HG03342 (cell line): ENCODE measurements around the gene SGMS1.
"Not testable (repeated sequence)": the region's sequence is repeated elsewhere in the genome, so short reads cannot be mapped to it uniquely, and the experiment has no call there.

Source experiments
- ATAC-seq: cut with Tn5 transposase; IDR thresholded peaks from one replicate; pipeline ENCODE4 v1.9.1; 2021; ENCODE audit warnings: mild to moderate bottlenecking, moderate library complexity; ENCODE audit not compliant: unreplicated experiment

SGMS1 gene

GRCh38 chr10:50387732-50388073, 236.1 kb downstream of the SGMS1 start:
- ATAC-seq, result peak; percentile 72

GRCh38 chr10:50387007-50387731, 236.6 kb downstream of the SGMS1 start:
- peak; percentile 4 for ATAC-seq

DNA sequence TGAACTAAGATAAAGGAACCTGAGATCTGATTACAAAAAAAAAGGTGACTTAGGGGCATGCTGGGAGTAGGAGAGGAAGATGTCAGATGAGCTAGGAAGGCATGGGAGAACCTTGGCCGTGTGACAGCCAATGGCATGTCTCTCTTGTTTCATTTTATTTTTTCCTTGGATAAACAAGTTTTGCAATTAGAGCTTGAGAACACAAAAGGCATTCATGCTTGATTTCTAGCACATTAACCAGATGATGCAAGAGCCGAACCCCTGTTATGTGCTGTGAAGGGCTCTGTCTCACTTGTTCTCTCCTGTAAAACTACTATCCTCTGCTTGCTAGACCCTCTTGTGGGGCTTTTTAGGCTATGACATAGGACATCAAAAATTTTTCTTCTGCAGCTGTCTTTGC, 238.1 kb downstream of the SGMS1 start:
- ATAC-seq, result no peak

DNA sequence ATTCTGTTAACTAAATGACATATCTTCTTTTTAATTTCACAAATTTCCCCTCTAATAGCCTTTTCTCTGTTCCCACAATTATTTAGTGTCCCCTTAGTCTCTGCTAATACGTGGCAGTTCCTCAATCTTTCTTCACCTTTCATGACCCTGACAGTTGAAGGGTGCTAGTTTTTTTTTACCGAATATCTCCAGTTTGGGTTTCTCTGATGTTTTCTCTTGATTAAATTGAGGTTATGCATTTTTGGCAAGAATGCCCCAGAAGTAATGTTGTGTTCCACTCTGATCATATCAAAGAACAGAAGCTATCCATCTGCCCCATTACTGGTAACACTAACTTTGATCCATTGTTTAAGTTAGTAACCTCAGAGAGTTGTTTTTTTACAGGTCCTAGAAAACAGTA, 238.9 kb downstream of the SGMS1 start:
- no peak for ATAC-seq

- no peak for ATAC-seq
Observed at GRCh38 chr10:50384238-50384637, 239.5 kb downstream of the SGMS1 start.

DNA sequence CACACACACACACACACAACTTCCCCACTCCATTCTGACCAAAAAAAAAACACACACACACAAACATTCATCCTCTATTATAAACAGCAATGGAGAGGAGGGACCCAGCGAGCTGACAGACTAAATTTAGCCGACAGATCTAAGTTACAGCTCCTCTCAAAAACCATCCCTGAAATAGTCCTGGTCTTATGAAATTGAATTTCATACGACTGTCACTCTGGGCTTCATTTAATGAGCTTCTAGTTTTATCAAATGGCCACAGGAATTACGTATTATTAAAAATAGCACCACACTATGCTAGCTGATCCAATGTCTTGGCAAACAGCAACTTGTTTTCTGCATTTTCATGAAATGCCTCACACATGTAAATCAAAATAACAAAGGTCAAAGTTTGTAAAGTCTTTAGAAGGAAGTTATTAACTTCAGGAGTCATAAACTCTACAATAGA, 241.2 kb downstream of the SGMS1 start:
- ATAC-seq, result no peak

DNA sequence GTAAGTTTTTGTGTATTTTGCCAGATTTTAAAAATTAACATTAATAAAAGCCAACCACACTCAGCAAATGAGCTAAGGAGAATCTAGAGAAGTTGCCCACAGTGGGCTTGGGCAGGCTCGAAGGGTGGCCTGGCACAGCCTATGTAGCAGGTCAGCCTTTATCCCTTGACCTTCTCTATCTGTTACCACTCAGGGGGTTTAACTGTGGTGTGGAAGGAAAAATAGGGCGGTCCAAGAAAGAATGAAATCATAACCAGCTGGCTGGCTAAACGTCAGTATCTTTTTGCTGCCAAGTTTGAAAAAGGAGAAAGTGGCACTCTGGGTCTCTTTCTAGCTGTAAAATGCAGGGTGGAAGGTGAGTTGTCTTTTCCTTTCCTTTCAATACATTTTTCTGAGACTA, 242.1 kb downstream of the SGMS1 start:
- ATAC-seq, result no peak

DNA sequence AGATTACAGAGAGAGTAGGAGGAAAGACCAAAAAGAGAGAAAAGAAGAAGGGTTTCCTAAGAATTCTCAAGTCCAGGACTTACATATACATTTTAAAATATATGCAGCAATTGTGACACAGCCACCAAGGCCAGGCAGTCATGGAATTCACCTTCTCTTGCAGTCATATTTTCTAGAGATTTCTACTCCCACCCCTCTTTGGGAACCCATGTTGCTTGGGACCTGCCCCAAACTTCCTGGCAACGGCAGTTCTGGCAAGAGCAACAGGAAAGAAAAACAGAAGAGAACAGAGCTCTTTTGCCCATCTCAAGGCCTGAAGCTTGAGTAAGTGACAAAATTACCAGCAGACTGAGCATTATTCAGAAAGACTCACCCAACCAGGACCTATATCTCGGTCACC, 244.1 kb downstream of the SGMS1 start:
- ATAC-seq, result no peak

DNA sequence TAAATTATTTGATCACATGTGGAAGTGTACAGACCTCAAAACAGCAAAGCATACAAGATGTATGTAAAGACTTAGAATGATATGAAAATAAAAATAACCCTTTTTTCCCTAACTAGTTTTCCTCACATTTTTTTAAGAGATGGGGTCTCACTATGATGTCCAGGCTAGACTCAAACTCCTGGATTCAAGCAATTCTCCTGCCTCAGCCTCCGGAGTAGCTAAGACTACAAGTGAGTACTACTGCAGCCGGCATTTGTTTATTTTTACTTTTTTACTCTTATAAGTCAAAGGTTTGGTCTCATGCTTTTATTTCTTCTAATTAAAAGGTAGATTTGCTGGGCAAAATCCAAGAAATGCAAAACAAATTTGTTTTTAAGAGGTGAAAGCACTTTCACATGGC, 248.0 kb downstream of the SGMS1 start:
- ATAC-seq, result no peak

DNA sequence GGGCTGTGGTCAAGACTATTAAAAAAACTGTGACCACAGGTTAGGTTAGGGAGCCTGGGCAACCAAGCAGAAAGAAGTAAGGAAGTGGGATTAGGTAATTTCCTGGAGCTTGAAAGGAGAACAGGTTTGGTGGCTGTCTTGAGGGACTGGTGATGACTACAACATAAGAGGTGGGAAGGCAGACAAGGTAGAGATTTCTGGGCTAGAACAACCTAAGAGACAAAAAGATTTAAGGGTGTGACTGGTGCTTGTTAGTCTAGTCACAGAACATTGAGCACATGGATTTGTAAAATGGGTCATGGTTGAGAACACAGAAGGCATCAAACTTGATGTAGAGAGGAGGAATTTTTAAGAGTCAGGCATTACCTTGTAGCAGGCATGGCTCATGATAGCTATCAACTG, 248.7 kb downstream of the SGMS1 start:
- no peak for ATAC-seq

DNA sequence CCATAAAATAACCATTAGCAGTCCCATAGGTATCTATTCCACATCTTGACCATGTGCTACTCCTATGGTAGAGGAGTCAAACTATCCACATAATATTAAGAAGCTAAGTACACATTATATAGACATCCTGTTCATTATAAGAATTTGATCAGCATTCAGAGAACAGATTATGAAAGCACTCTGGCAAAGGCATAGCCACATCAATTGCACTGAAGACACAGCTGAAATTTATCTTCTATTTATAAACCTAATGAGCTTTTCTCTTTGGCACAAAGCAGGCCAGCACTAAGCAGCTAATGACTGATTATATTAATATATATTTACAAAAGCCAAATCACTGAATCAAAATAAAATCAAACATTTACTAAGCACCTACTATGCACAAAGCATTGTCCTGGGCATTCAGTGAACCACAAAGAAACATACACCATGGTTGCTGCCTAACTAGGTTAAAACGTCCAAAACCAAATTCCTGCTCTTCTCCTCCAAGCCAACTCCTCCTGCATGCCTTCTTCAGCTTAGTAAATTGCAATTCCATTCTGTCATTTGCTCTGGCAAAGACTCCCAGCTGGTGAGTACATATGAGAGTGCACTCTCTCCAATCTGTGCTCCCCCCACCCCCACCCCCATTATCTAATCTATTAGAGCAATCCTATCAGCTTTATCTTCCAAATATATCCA, 249.8 kb downstream of the SGMS1 start:
- no peak for ATAC-seq

GRCh38 chr10:50369931-50370330, 253.8 kb downstream of the SGMS1 start:
- no peak for ATAC-seq

DNA sequence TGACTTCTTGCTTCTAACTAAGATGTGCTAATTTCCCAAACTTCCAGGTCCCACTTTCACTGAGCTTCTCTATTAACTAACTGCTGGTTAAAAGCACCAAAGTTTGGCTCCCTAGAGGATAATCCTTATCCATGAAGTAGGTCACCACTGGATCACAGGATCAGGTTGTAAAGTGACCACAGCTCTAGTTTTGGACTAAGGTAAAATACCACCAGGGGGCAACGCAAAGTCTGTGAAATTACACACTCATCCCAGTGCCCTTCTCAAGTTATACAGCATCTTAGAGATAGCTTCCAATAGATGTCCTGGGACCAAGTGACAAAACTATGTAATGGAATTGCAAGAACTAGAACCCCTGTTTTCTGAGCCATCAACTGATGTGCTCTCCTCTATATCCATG, 256.0 kb downstream of the SGMS1 start:
- no peak for ATAC-seq

DNA sequence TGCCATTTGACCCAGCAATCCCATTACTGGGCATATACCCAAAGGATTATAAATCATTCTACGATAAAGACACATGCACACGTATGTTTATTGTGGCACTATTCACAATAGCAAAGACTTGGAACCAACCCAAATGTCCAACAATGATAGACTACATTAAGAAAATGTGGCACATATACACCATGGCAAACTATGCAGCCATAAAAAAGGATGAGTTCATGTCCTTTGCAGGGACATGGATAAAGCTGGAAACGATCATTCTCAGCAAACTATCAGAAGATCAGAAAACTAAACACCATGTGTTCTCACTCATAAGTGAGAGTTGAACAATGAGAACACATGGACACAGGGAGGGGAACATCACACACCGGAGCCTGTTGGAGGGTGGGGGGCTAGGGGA, 257.3 kb downstream of the SGMS1 start:
- ATAC-seq, result not testable (repeated sequence)

- not testable (repeated sequence) for ATAC-seq
Observed at GRCh38 chr10:50364730-50365129, 259.0 kb downstream of the SGMS1 start.

DNA sequence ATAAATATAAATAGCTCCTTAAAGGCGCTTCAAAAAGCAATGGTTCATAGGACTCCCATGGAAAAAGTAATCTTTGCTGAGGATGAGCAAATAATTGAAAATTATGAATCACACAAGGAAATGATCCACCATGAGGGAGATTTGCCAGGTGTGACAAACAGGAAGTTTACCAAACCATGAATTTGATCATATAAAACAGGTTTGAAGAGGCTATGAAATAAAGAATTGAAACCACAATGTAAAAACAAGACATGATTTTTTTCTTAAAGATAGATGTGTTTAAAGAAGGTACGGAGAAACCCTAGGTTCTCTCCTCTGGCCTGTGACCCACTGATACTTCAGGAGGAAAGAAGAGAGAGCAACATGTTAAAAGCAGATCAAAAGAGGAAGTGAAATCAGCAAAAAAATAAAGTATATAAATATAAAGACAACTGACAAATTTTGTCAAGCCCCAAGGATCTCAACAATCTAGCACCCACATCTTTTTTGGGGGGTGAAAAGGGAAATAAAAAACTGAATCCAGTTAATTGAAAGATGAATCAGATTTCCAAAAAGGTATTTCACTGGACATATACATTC, 261.1 kb downstream of the SGMS1 start:
- ATAC-seq, result peak; percentile 81

DNA sequence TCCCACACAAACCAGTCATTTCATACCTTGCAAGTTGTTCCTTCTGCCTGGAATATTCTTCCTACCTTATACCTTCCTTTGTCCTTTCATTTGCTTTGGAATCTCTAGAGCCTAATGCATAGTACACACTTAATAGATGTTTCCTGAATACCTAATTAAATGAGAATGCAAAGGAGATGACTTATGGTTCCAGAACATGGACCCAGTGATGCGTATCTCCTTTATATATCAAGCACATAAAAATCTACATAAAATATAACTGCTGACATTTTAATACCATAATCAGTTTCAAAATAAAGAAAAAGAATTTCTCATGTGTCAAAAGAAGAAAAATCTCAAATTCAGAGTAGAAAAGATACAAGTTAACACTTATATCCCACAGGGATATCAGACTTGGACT, 261.8 kb downstream of the SGMS1 start:
- no peak for ATAC-seq

DNA sequence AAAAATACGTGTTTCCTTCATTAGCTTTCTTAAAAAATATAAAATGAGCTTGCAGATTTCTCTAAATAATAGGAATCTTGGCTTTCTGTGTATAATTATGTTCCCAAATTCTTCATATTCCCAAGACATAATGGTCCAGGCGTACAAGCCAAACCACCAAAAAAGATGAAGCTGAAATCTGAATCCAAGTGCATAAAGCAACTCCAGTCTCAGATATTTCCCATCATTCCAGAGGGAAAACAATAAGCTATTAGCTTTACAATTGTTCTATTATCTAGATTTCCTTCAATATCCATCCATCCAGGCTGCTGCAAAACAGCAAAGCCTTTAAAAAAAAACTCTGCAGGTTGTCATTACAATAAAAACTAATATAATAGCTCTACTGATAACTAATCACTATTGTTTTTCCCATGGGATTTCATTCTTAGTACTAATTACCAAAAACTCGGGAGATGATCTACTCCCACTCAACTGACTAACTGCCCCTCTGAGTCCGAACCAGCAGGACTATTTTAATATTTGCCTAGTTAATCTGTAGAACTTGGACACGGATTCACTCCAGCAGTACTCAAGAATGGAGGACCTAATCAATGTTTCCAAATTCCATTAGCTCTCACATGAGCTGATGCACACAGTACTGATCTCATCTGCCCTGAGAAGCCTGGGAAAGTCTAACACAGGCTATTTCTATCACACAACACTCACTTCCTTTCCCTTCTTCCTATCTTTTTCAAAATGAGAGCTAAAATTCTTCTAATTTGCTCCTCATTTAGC, 263.5 kb downstream of the SGMS1 start:
- ATAC-seq, result no peak

GRCh38 chr10:50358925-50359687, 264.6 kb downstream of the SGMS1 start:
- no peak for ATAC-seq

- no peak for ATAC-seq
Observed at GRCh38 chr10:50358411-50358810, 265.3 kb downstream of the SGMS1 start.

DNA sequence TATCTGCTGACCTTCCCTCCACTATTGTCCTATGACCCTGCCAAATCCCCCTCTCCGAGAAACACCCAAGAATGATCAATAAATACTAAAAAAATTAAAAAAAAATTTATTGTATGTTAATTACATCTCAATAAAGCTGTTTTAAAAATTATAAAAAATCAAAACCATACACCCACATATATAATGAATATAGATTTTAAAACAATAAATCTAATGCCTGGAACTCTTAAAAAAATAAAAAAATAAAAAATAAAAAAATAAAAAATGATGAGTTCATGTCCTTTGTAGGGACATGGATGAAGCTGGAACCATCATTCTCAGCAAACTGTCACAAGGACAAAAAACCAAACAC, 267.3 kb downstream of the SGMS1 start:
- ATAC-seq, result not testable (repeated sequence)
